ENCODE data around the gene GLIPR1. TPM values are rescaled to one million over a fixed set of nuclear protein-coding genes. Genes with fewer than 3 reads are reported as not detected.
"Not testable (repeated sequence)": the region's sequence is repeated elsewhere in the genome, so short reads cannot be mapped to it uniquely, and the experiment has no call there.

GLIPR1 gene
- total RNA-seq, 4 donors from 2014 or later = 1.8 to 6.7 (median 4.4) TPM

DNA sequence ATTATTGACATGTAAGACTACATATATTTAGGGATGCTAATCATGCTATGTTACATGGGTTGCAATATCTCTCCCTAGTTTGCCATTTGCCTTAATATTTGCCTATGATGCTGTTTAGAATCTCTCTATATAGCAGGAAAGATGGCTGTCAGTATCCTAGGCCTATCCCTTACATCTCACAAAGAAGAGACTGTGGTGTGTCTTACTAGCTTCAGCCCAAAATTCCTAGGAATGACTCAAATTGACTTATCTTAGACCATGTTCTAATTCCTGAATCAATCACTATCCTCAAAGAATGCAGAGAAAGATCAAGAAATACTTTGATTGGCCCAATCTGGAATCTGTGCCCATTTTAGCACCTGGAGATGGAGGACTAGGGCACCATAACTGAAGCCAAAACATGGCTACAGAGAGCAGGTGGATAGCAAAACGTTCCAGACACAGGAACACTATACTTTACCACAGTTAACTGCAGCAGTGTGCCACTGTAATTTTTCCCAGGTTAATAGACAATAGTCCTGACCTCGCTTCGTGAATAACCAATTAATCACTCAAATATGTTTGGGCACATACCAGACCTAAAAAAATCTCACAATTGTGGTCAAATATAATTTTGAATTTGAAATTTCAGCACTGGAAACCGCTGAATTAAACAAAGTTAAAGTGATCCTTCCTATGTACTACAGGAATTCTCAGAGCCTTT is 32.7 kb upstream of the GLIPR1 start:
- Histone ChIP-seq H3K4me3 (no peak overlapping the region), H3K27me3 (no peaks in the 10 kb centered on the region), H3K27ac (no peak overlapping the region), H3K4me1 (no peaks in the 10 kb centered on the region), H3K9me3 (no peaks in the 10 kb centered on the region), H3K36me3 (no peaks in the 10 kb centered on the region)
- WGBS = 81% methylated on average over 4 of the region's 4 CpGs
- DNase-seq (ENCODE audit: low spot score in 2 of 2) = no peak
- TF ChIP-seq CTCF (IDR thresholded peaks at IDR 0.05) = no peak
- no peak for TF ChIP-seq POLR2A (IDR thresholded peaks at IDR 0.05)
- TF ChIP-seq EP300 (IDR thresholded peaks at IDR 0.05) = no peak
- no peak for TF ChIP-seq POLR2AphosphoS5 (IDR thresholded peaks at IDR 0.05)

DNA sequence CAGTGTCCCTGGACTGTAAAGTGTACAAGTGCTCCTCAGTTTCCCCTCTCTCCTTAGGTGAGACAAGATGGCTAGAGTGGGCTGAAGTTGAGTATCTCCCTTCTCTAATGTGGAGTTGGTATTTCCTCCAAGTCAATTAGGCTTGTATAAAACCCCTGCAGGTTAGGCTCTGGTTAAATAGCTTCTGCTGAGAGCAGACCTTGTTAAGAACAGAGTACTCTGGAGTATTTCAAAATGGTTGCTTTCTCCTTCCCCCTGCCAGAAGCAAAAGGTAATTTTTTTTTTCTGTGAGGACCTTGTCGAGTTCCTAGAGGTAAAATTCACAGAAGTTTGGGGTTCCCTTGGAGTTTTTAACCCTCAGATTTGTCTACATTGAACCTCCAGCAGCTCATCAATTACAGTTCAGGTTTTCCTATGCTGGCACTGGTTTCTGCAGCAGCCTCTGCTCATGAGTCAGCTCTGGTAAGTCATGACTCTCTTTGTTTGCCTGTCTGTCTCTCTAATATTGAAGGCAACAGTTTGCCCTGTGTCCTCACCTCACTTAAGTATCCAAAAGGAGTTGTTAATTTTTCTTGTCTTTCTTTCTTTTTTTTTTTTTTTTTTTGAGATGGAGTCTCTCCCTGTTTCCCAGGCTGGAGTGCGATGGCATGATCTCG is 27.8 kb upstream of the GLIPR1 start:
- no peak for DNase-seq (ENCODE audit: low spot score in 2 of 2)
- Histone ChIP-seq H3K9me3 (no peaks in the 10 kb centered on the region), H3K27ac (no peak overlapping the region), H3K4me1 (no peaks in the 10 kb centered on the region), H3K4me3 (no peak overlapping the region), H3K27me3 (no peaks in the 10 kb centered on the region), H3K36me3 (no peaks in the 10 kb centered on the region)
- no peak for TF ChIP-seq EP300 (IDR thresholded peaks at IDR 0.05)
- TF ChIP-seq POLR2AphosphoS5 (IDR thresholded peaks at IDR 0.05) = no peak
- TF ChIP-seq POLR2A (IDR thresholded peaks at IDR 0.05) = no peak
- TF ChIP-seq CTCF (IDR thresholded peaks at IDR 0.05) = no peak
- 82% methylated on average over 3 of the region's 3 CpGs for WGBS

GRCh38 chr12:75455839-75456238 is 24.7 kb upstream of the GLIPR1 start:
- WGBS = 73% methylated on average over 5 of the region's 5 CpGs
- Histone ChIP-seq H3K36me3 (no peaks in the 10 kb centered on the region), H3K27me3 (no peaks in the 10 kb centered on the region), H3K27ac (no peak overlapping the region), H3K9me3 (peaks cover 7% of the 10 kb centered on the region), H3K4me1 (no peaks in the 10 kb centered on the region), H3K4me3 (no peak overlapping the region)
- no peak for TF ChIP-seq CTCF (IDR thresholded peaks at IDR 0.05)
- TF ChIP-seq EP300 (IDR thresholded peaks at IDR 0.05) = no peak
- TF ChIP-seq POLR2A (IDR thresholded peaks at IDR 0.05) = no peak
- no peak for TF ChIP-seq POLR2AphosphoS5 (IDR thresholded peaks at IDR 0.05)
- DNase-seq (ENCODE audit: low spot score in 2 of 2) = no peak

DNA sequence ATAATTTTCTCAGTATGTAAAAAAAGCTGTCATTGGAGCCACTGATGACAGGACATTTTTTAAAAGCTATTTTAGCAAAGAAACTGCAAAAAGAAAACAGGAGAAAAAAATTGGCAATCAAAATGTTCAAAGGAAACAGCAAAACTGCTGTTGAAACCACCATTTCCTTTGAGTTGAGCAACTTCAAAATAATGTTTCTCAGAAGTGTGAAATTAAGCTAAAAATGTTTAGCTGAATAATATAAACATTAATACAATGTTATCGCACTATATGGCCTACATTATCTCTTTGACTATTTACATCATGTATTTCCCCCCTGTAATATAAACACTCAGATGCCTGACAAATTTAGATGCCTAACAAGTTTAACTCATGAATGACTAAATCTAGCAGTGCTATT is 23.4 kb upstream of the GLIPR1 start:
- no peak for DNase-seq (ENCODE audit: low spot score in 2 of 2)
- WGBS = 72% methylated on average over 1 of the region's 1 CpG
- Histone ChIP-seq H3K4me1 (no peaks in the 10 kb centered on the region), H3K4me3 (no peak overlapping the region), H3K9me3 (peaks cover 7% of the 10 kb centered on the region), H3K36me3 (no peaks in the 10 kb centered on the region), H3K27ac (no peak overlapping the region), H3K27me3 (no peaks in the 10 kb centered on the region)
- TF ChIP-seq POLR2A (IDR thresholded peaks at IDR 0.05) (no peak), POLR2AphosphoS5 (IDR thresholded peaks at IDR 0.05) (no peak), EP300 (IDR thresholded peaks at IDR 0.05) (no peak), CTCF (IDR thresholded peaks at IDR 0.05) (no peak)

DNA sequence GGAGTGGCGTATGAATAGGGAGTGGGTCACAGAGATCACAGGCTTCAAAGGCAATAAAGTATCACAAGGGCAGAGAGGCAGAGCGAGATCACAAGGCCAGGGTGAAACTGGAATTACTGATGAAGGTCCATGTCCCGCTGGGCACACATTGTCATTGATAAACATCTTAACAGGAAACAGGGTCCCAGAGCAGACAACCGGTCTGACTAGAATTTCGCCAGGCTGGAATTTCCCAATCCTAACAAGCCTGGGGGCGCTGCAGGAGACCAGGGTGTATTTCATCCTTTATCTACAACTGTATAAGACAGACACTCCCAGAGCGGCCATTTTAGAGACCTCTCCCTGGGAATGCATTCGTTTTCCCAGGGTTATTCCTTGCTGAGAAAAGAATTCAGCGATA is 22.7 kb upstream of the GLIPR1 start:
- 67% methylated on average over 9 of the region's 9 CpGs for WGBS
- H3K4me1 ChIP-seq; H3K9me3 ChIP-seq; H3K36me3 ChIP-seq; H3K27ac ChIP-seq; DNase-seq (ENCODE audit: low spot score in 2 of 2); H3K4me3 ChIP-seq; H3K27me3 ChIP-seq: not testable (repeated sequence)

Data from suprapubic skin (tissue), 4 donors.